Activated naive CD8-positive, alpha-beta T cell treated with anti-CD3 and anti-CD28 coated beads, Interleukin-2, amount 50 U/mL, for 24 hours (primary cell): ENCODE results near the gene INPP4B.
A peak's percentile ranks its signal among the peaks of the same experiment; 100 is the strongest.

Experiments
- ATAC-seq: fragments of 150-1000 bp; cut with Tn5 transposase; one replicate; pipeline ENCODE4 v1.10.0; 2021
- DNase-seq: peaks from one replicate; pipeline ENCODE4 v3.0.0; 2021
- H3K27ac Mint-ChIP-seq: one replicate; pipeline ENCODE4 v1.8.0; 2021; ENCODE audit warnings: mild to moderate bottlenecking, mixed read lengths
- H3K27me3 Mint-ChIP-seq: one replicate; pipeline ENCODE4 v1.8.0; 2021; ENCODE audit warnings: mixed read lengths
- H3K36me3 Mint-ChIP-seq: one replicate; pipeline ENCODE4 v1.8.0; 2021; ENCODE audit warnings: low read depth, mixed read lengths
- H3K4me1 Mint-ChIP-seq: one replicate; pipeline ENCODE4 v1.8.0; 2021; ENCODE audit warnings: mixed read lengths
- H3K4me3 Mint-ChIP-seq: one replicate; pipeline ENCODE4 v1.8.0; 2021; ENCODE audit warnings: mild to moderate bottlenecking, moderate library complexity, mixed read lengths
- H3K9me3 Mint-ChIP-seq: one replicate; pipeline ENCODE4 v1.8.0; 2021; ENCODE audit warnings: mixed read lengths

The INPP4B gene

DNA sequence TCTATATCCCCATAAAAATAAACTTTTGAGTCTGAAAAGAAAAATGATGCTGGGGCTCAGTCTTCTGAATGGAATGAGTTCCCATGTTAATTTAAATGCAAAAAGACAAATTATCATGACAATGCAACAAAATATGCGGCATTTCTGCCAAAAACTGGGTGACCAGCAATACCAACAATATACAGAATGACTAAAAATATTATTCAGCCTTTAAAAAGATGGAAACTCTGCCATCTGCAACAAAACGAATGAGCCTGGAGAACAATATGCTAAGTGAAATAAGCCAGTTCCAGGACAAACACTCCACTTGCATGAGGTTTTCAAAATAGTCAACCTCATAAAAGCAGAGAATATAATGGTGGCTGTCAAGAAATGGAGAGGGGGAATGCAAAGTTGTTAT is 651.2 kb downstream of the INPP4B start:
- H3K27ac Mint-ChIP-seq: no peak overlapping the region
- ATAC-seq: no peak

DNA sequence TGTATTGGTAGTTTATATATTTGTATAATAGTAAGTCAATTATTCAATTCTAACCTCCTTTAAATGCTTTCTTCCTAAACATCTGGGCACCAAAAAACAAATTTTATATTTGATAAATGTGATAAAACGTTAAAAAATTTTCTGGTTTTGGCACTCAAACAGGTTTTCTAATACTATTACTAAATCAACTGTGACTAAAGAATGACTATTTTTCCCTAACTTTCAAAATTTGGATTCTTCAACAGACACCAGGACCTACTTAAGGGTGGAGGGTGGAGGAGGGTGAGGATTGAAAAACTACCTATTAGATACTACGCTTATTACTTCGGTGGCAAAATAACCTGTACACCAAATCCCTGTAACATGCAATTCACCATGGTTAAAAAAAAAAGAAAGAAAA is 654.2 kb downstream of the INPP4B start:
- Mint-ChIP-seq H3K27ac (no peak overlapping the region), H3K9me3 (no peaks in the 10 kb centered on the region), H3K4me3 (no peak overlapping the region), H3K4me1 (no peaks in the 10 kb centered on the region), H3K27me3 (no peaks in the 10 kb centered on the region), H3K36me3 (peaks cover 24% of the 10 kb centered on the region)
- ATAC-seq: no peak
- no peak for DNase-seq

More for the DNA sequence above, 651.2 kb downstream of the INPP4B start:
- Mint-ChIP-seq H3K4me3 (no peak overlapping the region), H3K27me3 (no peaks in the 10 kb centered on the region), H3K9me3 (no peaks in the 10 kb centered on the region), H3K36me3 (peaks cover 30% of the 10 kb centered on the region), H3K4me1 (no peaks in the 10 kb centered on the region)
- no peak for DNase-seq

DNA sequence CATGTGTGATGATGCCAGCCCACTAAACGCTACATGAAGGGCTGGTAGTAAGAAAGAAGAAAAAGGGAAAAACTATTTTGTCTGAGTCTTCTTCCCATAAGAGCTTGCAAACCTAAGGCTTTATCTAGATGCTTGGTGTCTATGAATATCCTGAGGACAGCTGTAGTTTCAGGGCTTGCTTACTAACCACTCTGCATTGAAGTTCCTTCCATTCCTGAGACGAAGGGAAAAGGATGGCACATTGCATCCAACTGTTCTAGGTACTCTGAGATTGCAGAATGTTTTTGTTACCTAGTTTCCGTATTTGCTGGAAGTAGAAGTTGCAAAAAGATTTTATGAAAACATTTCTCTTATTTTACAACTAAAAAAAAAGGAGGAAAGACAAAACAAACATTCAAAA is 665.1 kb downstream of the INPP4B start:
- DNase-seq (no peak), ATAC-seq (no peak)
- Mint-ChIP-seq H3K36me3 (peaks cover 38% of the 10 kb centered on the region), H3K27ac (no peak overlapping the region), H3K9me3 (no peaks in the 10 kb centered on the region), H3K4me1 (no peaks in the 10 kb centered on the region), H3K4me3 (no peak overlapping the region), H3K27me3 (no peaks in the 10 kb centered on the region)

DNA sequence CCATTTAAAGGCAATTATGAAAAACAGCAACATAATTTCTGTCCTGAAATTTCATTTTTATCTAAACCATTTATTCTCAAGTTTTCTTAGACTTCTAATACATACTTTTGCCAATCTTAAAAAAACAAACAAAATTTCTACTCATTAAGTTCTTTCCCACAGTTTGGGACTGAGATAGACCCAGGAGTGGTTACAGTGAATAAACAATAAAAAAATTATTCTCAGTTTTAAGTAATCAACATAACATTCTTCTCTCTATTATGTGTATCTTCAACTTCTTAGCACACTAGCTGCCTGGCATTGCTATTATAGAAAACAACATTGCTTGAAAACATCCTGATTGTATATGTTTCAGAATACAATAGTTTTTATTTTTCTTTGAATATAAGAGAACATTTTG is 676.9 kb downstream of the INPP4B start:
- DNase-seq (no peak), ATAC-seq (no peak)
- peaks cover 38% of the 10 kb centered on the region for H3K36me3 Mint-ChIP-seq
- no peaks in the 10 kb centered on the region for H3K9me3 Mint-ChIP-seq
- peaks cover 15% of the 10 kb centered on the region for H3K4me1 Mint-ChIP-seq
- H3K27me3 Mint-ChIP-seq: no peaks in the 10 kb centered on the region
- no peak overlapping the region for H3K4me3 Mint-ChIP-seq
- H3K27ac Mint-ChIP-seq: no peak overlapping the region

DNA sequence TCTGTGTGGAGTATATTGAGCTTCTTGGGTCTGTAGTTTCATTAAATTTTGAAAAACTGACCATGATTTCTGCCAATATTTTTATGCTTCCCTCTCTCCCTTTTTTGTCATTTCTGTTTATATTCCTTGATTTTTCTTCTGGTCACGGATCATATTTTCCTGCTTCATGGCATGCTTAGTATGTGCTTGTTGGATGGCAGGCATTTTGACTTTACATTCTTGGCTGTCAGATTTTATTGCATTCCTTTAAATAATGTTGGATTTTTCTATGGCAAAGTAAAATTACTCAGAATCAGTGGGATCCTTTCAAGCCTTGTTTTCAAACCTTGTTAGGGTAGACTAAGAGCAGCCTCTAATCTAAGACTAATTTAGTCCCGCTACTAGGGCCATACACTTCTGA is 677.9 kb downstream of the INPP4B start:
- Mint-ChIP-seq H3K36me3 (peaks cover 30% of the 10 kb centered on the region), H3K27me3 (no peaks in the 10 kb centered on the region), H3K27ac (no peak overlapping the region), H3K9me3 (no peaks in the 10 kb centered on the region), H3K4me1 (peaks cover 15% of the 10 kb centered on the region), H3K4me3 (no peak overlapping the region)
- ATAC-seq (no peak), DNase-seq (no peak)

DNA sequence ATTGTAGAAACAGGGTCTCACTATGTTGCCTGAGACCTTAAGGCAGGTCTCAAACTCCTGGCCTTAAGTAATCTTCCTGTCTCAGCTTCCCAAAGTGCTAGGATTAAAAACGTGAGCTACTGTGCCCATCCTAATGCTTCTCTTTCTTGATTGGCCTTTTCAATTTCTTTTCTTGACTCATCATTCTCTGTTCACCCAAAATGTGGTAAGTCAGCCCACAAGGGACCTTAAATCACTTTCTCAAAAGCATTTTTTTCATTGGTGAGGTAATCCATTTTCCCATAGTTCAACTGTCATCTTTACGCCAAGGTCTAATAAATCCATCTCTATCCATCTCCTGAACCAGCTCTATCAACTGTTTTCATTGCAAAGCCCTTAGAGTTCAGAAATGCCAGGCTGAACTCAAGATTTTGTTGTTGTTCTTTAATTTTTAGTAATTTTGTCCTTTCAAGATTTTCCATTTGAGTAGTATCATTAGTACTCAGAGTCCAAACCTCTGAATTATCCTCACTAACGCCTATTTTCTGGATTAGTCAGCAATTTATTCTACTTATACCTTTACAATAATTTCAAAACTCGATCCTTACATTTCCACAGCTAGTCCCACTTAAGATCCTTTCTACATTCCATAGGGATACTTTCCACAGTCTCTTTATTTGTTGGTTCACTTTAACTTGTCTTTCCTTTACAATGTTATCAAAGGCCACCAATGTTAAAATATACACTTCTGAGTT is 681.2 kb downstream of the INPP4B start:
- Mint-ChIP-seq H3K27ac (no peak overlapping the region), H3K4me3 (no peak overlapping the region), H3K9me3 (no peaks in the 10 kb centered on the region), H3K27me3 (no peaks in the 10 kb centered on the region), H3K36me3 (peaks cover 36% of the 10 kb centered on the region), H3K4me1 (peaks cover 25% of the 10 kb centered on the region)
- DNase-seq (no peak), ATAC-seq (no peak)

DNA sequence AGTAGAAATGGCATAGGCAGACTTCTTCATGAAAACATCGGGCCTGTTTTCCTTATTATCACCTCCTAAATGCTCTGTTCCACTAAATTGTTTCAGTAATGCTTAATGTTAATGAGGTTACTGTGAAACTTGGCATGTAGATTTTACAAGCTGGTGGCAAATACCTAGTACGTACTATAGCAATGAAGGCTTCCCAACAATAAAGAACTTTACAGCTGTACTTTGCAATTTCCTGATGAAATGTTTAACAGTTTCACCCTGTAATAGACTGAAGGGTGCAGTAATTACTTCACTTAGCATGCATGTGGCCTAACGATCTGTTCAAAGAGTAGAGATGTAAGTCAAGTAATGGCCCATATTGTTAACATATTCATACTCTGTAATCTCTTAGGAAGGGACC is 685.0 kb downstream of the INPP4B start:
- no peak for ATAC-seq
- Mint-ChIP-seq H3K4me1 (peaks cover 22% of the 10 kb centered on the region), H3K4me3 (no peak overlapping the region), H3K36me3 (peaks cover 52% of the 10 kb centered on the region), H3K27ac (no peak overlapping the region), H3K9me3 (no peaks in the 10 kb centered on the region), H3K27me3 (no peaks in the 10 kb centered on the region)
- no peak for DNase-seq

DNA sequence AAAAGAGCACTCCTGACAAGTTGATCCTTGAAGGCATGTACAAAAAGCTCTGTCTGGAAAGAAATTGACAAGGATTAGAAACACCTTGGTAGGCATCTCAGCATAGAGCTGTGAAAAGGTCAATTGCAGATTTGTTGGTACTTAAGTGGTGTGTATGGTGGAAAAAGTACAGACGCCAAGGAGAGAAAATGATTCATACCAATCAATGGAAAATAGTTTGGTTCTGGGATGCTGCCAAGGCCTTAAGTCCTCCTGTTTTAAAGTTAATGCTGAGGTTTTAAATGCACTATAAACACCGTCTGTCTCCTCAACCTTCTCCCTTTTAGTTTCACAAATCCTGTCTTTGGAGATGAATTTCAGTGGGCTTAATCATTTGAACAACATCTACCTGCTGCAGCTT is 685.6 kb downstream of the INPP4B start:
- H3K36me3 Mint-ChIP-seq: peaks cover 52% of the 10 kb centered on the region
- no peak for DNase-seq
- ATAC-seq: peak; percentile 52
- no peaks in the 10 kb centered on the region for H3K27me3 Mint-ChIP-seq
- H3K4me3 Mint-ChIP-seq: no peak overlapping the region
- H3K4me1 Mint-ChIP-seq: peaks cover 19% of the 10 kb centered on the region
- no peak overlapping the region for H3K27ac Mint-ChIP-seq
- H3K9me3 Mint-ChIP-seq: no peaks in the 10 kb centered on the region

DNA sequence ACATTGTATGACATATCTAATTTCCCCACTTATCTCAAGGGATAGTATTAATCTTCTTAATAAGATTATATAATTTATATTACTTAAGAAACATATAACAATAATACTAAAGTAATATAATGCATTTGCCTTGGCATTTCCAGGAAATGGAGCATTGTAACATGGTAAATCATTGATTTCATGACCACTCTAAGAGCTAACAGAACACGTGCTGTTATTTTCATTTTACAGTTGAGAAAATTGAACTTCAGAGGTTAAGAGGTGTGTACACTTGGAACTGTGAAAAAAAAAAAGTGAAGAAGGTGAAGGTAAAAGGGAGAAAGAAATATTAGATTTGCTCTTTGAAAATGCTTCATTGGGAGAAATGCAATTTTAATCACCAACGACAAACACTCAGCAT is 687.1 kb downstream of the INPP4B start:
- DNase-seq (no peak), ATAC-seq (no peak)
- no peaks in the 10 kb centered on the region for H3K9me3 Mint-ChIP-seq
- no peak overlapping the region for H3K4me3 Mint-ChIP-seq
- no peak overlapping the region for H3K27ac Mint-ChIP-seq
- peaks cover 10% of the 10 kb centered on the region for H3K4me1 Mint-ChIP-seq
- peaks cover 51% of the 10 kb centered on the region for H3K36me3 Mint-ChIP-seq
- no peaks in the 10 kb centered on the region for H3K27me3 Mint-ChIP-seq

DNA sequence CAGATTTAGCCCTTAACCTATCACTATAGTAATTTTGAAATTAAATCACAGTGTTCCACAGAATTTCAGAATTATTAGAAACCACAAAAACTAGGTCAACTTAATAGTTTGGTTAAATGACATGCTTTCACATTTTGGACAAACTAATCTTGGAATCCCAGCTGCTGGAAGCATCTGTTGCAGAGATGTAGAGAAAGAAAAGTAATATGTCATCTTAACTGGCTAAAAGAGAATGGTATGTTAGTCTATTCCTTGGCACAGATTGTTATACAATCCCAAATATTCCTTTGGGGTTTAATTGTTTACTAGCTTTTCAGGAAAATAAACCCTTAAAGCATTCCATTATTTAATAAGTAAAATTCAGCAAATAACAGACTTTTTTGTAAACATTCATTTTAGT is 689.8 kb downstream of the INPP4B start:
- ATAC-seq: no peak
- Mint-ChIP-seq H3K36me3 (peaks cover 47% of the 10 kb centered on the region), H3K4me3 (no peak overlapping the region), H3K27ac (no peak overlapping the region), H3K4me1 (peaks cover 8% of the 10 kb centered on the region), H3K9me3 (no peaks in the 10 kb centered on the region), H3K27me3 (no peaks in the 10 kb centered on the region)
- no peak for DNase-seq

DNA sequence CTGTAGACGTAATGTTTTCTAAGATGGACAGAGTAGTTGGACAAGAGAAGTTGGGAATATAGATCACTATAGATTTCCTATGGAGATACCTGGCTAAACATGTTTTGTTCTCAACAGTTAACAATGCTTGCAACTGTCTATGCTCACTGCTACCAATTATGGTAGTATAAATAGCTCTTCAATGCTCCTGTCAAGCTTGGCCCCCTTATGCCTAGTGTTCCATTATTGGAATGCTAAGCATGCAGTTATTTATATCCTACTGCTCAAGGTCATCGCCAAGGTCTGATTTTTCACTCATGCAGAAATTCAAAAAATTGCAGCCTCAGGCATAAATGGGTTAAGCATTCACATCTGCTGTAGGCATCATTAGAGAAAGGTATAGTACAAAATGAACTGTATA is 690.8 kb downstream of the INPP4B start:
- Mint-ChIP-seq H3K4me3 (no peak overlapping the region), H3K9me3 (no peaks in the 10 kb centered on the region), H3K27me3 (no peaks in the 10 kb centered on the region), H3K36me3 (peaks cover 41% of the 10 kb centered on the region), H3K4me1 (peaks cover 2% of the 10 kb centered on the region), H3K27ac (no peak overlapping the region)
- DNase-seq (no peak), ATAC-seq (no peak)

DNA sequence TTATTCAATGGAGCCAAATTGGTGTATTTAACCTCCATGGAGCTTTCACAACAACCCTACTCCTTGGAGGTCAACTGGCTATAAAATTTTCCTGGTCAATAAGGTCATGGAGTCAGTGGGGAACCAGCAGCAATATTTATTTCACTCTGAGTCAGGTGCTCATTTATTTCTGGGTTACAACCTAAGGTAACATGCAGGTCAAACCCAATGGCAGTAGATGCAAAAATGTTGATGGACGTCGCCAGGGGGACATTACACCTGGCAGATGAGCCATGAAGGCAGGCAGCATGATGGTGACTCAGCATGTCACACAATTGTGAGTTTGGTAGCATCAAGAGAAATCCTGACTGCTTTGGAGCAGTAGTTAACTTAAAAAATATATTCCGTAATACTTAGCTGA is 695.6 kb downstream of the INPP4B start:
- DNase-seq (no peak), ATAC-seq (no peak)
- H3K36me3 Mint-ChIP-seq: peaks cover 17% of the 10 kb centered on the region
- H3K27me3 Mint-ChIP-seq: no peaks in the 10 kb centered on the region
- H3K9me3 Mint-ChIP-seq: no peaks in the 10 kb centered on the region
- H3K4me3 Mint-ChIP-seq: no peak overlapping the region
- H3K27ac Mint-ChIP-seq: no peak overlapping the region
- peaks cover 4% of the 10 kb centered on the region for H3K4me1 Mint-ChIP-seq

DNA sequence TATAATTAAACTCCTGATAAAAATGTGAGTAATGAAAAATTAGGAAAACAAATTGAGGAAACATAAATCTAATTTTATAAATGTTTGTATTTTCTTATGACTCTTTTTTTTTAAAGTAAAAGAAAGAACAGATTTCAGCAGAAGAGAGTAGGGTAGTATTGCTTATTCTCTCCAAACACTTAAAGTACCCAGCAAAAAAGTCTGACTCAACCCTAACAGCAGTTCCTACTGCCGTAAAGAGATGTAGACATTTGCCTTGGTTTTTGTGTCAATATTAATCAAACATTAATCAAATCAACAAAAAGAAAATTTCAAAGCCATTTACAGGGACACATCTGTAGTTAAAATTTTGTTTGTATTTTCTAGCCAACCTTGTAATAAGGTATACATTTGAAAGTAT is 701.3 kb downstream of the INPP4B start:
- H3K27ac Mint-ChIP-seq: no peak overlapping the region
- DNase-seq (no peak), ATAC-seq (no peak)
- H3K27me3 Mint-ChIP-seq: no peaks in the 10 kb centered on the region
- peaks cover 38% of the 10 kb centered on the region for H3K36me3 Mint-ChIP-seq
- H3K9me3 Mint-ChIP-seq: no peaks in the 10 kb centered on the region
- H3K4me3 Mint-ChIP-seq: no peak overlapping the region
- H3K4me1 Mint-ChIP-seq: peaks cover 9% of the 10 kb centered on the region

DNA sequence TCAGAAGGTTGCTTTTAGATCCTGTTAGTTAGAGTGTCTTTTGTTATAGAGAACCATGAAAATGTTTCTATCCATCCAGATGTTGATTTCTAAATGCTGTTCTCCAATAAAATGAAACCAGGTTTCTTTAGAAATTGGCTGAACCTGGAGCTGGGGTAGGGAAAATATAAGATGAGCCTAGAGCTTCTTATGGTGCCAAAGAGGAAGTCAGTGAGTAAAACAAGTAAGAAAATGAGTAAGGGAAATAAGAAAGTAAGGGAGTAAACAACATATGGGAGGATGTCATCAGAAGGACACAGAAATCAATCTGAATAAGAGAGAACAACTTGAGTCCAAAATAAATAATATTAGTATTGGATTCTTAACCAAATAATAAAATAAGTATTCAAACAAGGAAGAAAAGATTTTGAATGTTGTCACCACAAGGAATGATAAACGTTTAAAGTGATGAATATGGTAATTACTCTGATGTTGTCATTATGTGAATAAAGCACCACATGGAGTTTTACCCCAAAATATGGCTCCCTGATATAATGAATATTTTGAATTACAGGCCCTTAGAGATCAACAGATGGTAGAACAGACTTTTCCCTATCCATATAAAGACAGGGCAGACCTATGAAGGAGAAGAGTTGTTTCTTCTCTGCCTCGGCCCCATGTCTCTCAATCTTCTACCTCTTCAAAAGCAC is 703.6 kb downstream of the INPP4B start:
- DNase-seq (no peak), ATAC-seq (no peak)
- Mint-ChIP-seq H3K27me3 (no peaks in the 10 kb centered on the region), H3K9me3 (no peaks in the 10 kb centered on the region), H3K4me1 (peaks cover 6% of the 10 kb centered on the region), H3K27ac (peak overlapping the region; percentile 39), H3K4me3 (no peak overlapping the region), H3K36me3 (peaks cover 46% of the 10 kb centered on the region)

DNA sequence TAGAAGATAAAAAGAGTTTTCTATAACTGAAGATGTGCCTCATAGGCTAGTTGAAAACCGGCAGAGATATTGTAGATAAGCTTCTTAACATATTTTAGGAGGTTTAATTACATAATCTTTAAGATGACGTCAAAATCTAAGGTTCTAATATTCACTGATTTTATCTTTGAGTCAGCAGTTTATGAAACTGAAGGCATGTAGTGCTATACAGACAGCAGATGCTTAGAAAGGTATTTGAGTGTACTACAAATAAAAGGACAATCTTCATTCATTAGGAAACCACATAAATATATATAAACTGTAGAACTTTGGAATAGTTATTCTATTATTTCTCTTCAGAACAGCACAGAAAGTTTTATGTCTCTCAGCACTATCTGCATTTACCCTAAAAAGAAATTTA is 704.9 kb downstream of the INPP4B start:
- H3K36me3 Mint-ChIP-seq: peaks cover 52% of the 10 kb centered on the region
- peaks cover 5% of the 10 kb centered on the region for H3K4me1 Mint-ChIP-seq
- no peak for ATAC-seq
- no peak overlapping the region for H3K4me3 Mint-ChIP-seq
- H3K9me3 Mint-ChIP-seq: no peaks in the 10 kb centered on the region
- H3K27ac Mint-ChIP-seq: no peak overlapping the region
- DNase-seq: no peak
- H3K27me3 Mint-ChIP-seq: no peaks in the 10 kb centered on the region
